Liver (tissue), 3 donors: ENCODE results near the gene ARPP21.

Source experiments
- EGR1 ChIP-seq, 2 donors: IDR thresholded peaks; 2 replicates each; pipeline ENCODE4 v1.6.1; 2016 to 2018; ENCODE audit warnings: antibody characterized with exemption in 2 of 2, low read depth in 2 of 2
- FOXA1 ChIP-seq: IDR thresholded peaks from 2 replicates; pipeline ENCODE4 v1.6.1; 2016; ENCODE audit warnings: antibody characterized with exemption
- GABPA ChIP-seq, 2 donors: IDR thresholded peaks in 1 of 2; conservative IDR thresholded peaks in 1 of 2; 2 replicates each; pipeline ENCODE4 v1.6.1; 2016; ENCODE audit warnings: antibody characterized with exemption in 2 of 2, mild to moderate bottlenecking in 1 of 2, moderate library complexity in 1 of 2
- HNF4A ChIP-seq, 2 donors: conservative IDR thresholded peaks; 2 replicates each; pipeline ENCODE4 v1.6.1; 2016; ENCODE audit warnings: antibody characterized with exemption in 2 of 2, mild to moderate bottlenecking in 2 of 2
- RAD21 ChIP-seq, 2 donors: IDR thresholded peaks; 2 replicates each; pipeline ENCODE4 v1.6.1; 2016; ENCODE audit warnings: antibody characterized with exemption in 2 of 2, mild to moderate bottlenecking in 2 of 2
- RXRA ChIP-seq, 2 donors: IDR thresholded peaks; 2 replicates each; pipeline ENCODE4 v1.6.1; 2017 to 2018; ENCODE audit warnings: antibody characterized with exemption in 2 of 2, mild to moderate bottlenecking in 1 of 2
- TAF1 ChIP-seq: conservative IDR thresholded peaks from 2 replicates; pipeline ENCODE4 v1.6.1; 2016; ENCODE audit warnings: antibody characterized with exemption, mild to moderate bottlenecking
- YY1 ChIP-seq: IDR thresholded peaks from 2 replicates; pipeline ENCODE4 v1.6.1; 2016; ENCODE audit warnings: antibody characterized with exemption, mild to moderate bottlenecking
- TF ChIP-seq, protein P1 (sequence below): fragments of 150-350 bp; IDR thresholded peaks from 2 replicates; pipeline ENCODE4 v1.5.1; 2017; ENCODE audit warnings: improper control_type of control experiment, low read depth, low read length; ENCODE audit not compliant: missing input control
- TF ChIP-seq, protein P2 (sequence below): IDR thresholded peaks from 2 replicates; pipeline ENCODE4 v1.6.1; 2016; ENCODE audit warnings: antibody characterized with exemption
- TF ChIP-seq, protein P3 (sequence below): IDR thresholded peaks from 2 replicates; pipeline ENCODE4 v1.6.1; 2016; ENCODE audit warnings: antibody characterized with exemption
- TF ChIP-seq, protein P4 (sequence below): IDR thresholded peaks from 2 replicates; pipeline ENCODE4 v1.6.1; 2016; ENCODE audit warnings: antibody characterized with exemption
- TF ChIP-seq, protein P5 (sequence below): IDR thresholded peaks from 2 replicates; pipeline ENCODE4 v1.6.1; 2016; ENCODE audit warnings: antibody characterized with exemption, mild to moderate bottlenecking
- donor health status: healthy.
- donor health status: healthy.

DNA sequence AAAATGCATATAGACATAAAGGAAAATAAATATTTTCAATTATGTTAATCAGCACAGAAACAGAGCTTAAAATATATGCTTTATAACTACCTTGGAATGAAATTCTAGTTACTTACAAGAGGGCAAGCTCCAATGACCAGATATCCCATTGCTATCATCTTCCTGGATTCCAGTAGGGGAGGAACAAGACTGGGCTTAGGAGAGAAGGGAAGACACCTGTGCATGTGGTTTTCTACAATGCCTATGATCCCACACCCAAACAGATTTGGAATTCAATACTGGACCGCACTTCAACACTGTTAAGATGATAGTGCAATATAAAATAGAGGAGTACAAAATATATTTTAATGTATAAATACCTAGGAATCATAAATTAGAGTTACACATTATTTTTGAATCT lies 79.6 kb downstream of the ARPP21 start:
- TF ChIP-seq, protein P1, sequence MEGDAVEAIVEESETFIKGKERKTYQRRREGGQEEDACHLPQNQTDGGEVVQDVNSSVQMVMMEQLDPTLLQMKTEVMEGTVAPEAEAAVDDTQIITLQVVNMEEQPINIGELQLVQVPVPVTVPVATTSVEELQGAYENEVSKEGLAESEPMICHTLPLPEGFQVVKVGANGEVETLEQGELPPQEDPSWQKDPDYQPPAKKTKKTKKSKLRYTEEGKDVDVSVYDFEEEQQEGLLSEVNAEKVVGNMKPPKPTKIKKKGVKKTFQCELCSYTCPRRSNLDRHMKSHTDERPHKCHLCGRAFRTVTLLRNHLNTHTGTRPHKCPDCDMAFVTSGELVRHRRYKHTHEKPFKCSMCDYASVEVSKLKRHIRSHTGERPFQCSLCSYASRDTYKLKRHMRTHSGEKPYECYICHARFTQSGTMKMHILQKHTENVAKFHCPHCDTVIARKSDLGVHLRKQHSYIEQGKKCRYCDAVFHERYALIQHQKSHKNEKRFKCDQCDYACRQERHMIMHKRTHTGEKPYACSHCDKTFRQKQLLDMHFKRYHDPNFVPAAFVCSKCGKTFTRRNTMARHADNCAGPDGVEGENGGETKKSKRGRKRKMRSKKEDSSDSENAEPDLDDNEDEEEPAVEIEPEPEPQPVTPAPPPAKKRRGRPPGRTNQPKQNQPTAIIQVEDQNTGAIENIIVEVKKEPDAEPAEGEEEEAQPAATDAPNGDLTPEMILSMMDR, result no peak
- TF ChIP-seq, protein P2, sequence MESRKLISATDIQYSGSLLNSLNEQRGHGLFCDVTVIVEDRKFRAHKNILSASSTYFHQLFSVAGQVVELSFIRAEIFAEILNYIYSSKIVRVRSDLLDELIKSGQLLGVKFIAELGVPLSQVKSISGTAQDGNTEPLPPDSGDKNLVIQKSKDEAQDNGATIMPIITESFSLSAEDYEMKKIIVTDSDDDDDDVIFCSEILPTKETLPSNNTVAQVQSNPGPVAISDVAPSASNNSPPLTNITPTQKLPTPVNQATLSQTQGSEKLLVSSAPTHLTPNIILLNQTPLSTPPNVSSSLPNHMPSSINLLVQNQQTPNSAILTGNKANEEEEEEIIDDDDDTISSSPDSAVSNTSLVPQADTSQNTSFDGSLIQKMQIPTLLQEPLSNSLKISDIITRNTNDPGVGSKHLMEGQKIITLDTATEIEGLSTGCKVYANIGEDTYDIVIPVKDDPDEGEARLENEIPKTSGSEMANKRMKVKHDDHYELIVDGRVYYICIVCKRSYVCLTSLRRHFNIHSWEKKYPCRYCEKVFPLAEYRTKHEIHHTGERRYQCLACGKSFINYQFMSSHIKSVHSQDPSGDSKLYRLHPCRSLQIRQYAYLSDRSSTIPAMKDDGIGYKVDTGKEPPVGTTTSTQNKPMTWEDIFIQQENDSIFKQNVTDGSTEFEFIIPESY, result no peak
- TF ChIP-seq, protein P3, sequence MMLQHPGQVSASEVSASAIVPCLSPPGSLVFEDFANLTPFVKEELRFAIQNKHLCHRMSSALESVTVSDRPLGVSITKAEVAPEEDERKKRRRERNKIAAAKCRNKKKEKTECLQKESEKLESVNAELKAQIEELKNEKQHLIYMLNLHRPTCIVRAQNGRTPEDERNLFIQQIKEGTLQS, result no peak
- no peak for TF ChIP-seq FOXA1
- no peak for TF ChIP-seq HNF4A (conservative IDR thresholded peaks at IDR 0.05)
- no peak for TF ChIP-seq TAF1
- no peak for TF ChIP-seq RXRA (IDR thresholded peaks at IDR 0.05)
- TF ChIP-seq, protein P4, sequence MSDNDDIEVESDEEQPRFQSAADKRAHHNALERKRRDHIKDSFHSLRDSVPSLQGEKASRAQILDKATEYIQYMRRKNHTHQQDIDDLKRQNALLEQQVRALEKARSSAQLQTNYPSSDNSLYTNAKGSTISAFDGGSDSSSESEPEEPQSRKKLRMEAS, result no peak
- no peak for TF ChIP-seq GABPA (IDR thresholded peaks at IDR 0.05 in 1 of 2, conservative IDR thresholded peaks at IDR 0.05 in 1 of 2)
- TF ChIP-seq RAD21 (IDR thresholded peaks at IDR 0.05), result no peak
- TF ChIP-seq, protein P5, sequence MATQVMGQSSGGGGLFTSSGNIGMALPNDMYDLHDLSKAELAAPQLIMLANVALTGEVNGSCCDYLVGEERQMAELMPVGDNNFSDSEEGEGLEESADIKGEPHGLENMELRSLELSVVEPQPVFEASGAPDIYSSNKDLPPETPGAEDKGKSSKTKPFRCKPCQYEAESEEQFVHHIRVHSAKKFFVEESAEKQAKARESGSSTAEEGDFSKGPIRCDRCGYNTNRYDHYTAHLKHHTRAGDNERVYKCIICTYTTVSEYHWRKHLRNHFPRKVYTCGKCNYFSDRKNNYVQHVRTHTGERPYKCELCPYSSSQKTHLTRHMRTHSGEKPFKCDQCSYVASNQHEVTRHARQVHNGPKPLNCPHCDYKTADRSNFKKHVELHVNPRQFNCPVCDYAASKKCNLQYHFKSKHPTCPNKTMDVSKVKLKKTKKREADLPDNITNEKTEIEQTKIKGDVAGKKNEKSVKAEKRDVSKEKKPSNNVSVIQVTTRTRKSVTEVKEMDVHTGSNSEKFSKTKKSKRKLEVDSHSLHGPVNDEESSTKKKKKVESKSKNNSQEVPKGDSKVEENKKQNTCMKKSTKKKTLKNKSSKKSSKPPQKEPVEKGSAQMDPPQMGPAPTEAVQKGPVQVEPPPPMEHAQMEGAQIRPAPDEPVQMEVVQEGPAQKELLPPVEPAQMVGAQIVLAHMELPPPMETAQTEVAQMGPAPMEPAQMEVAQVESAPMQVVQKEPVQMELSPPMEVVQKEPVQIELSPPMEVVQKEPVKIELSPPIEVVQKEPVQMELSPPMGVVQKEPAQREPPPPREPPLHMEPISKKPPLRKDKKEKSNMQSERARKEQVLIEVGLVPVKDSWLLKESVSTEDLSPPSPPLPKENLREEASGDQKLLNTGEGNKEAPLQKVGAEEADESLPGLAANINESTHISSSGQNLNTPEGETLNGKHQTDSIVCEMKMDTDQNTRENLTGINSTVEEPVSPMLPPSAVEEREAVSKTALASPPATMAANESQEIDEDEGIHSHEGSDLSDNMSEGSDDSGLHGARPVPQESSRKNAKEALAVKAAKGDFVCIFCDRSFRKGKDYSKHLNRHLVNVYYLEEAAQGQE, result no peak
- TF ChIP-seq YY1, result no peak
- no peak for TF ChIP-seq EGR1 (IDR thresholded peaks at IDR 0.05; ENCODE audit: low read depth in 2 of 2)
